Gastroesophageal sphincter (tissue), 4 donors: ENCODE data around the gene PIK3R5. TPM values are rescaled to one million over a fixed set of nuclear protein-coding genes. Genes with fewer than 3 reads are reported as not detected.

Source experiments
- ATAC-seq: fragments of 150-250 bp; one replicate; pipeline ENCODE4 v1.9.1; 2016; ENCODE audit warnings: mild to moderate bottlenecking, moderate library complexity
- H3K27ac ChIP-seq, 4 donors: fragments of 200-600 bp; sonication (generic) in 3 of 4; 1 replicate in 3 of 4; 2 replicates in 1 of 4; pipeline ENCODE4 v1.5.1; 2016 to 2019
- H3K27me3 ChIP-seq: fragments of 200-600 bp; sonication (generic); one replicate; pipeline ENCODE4 v1.5.1; 2019
- H3K36me3 ChIP-seq, 2 donors: fragments of 200-600 bp; sonication (generic); one replicate each; pipeline ENCODE4 v1.5.1; 2019; ENCODE audit warnings: control low read depth in 1 of 2
- H3K4me1 ChIP-seq, 3 donors: fragments of 200-600 bp; sonication (generic); 1 replicate in 2 of 3; 2 replicates in 1 of 3; pipeline ENCODE4 v1.5.1; 2016 to 2019; ENCODE audit warnings: control low read depth in 2 of 3
- H3K4me3 ChIP-seq, 2 donors: fragments of 200-600 bp; sonication (generic); one replicate each; pipeline ENCODE4 v1.5.1; 2019; ENCODE audit warnings: mild to moderate bottlenecking in 1 of 2, moderate library complexity in 1 of 2
- H3K9me3 ChIP-seq, 3 donors: fragments of 200-600 bp; sonication (generic); one replicate each; pipeline ENCODE4 v1.5.1; 2017 to 2019; ENCODE audit warnings: control low read depth in 2 of 3
- EP300 ChIP-seq: sonication (generic); formaldehyde crosslinking; IDR thresholded peaks from one replicate; pipeline ENCODE4 v1.6.1; 2017; ENCODE audit warnings: antibody characterized with exemption, mild to moderate bottlenecking
- POLR2A ChIP-seq, 2 donors: fragments of 450-650 bp; IDR thresholded peaks; one replicate each; pipeline ENCODE4 v1.6.1; 2017; ENCODE audit warnings: antibody characterized with exemption in 2 of 2, mild to moderate bottlenecking in 2 of 2, moderate library complexity in 1 of 2
- POLR2AphosphoS5 ChIP-seq: sonication (generic); formaldehyde crosslinking; IDR thresholded peaks from one replicate; pipeline ENCODE4 v1.6.1; 2017; ENCODE audit warnings: antibody characterized with exemption
- WGBS, 2 donors: methylation state at CpG; one replicate each; pipeline ENCODE4 v1.1.5; 2018; ENCODE audit warnings: low coverage in 1 of 2; 5-methylcytosine and 5-hydroxymethylcytosine counted together
- total RNA-seq, 4 donors: library from RNA; depleted of rRNA; stranded (reverse); fragments of >200 nt; gene quantifications; one replicate each; pipeline ENCODE4 v1.1.0, GENCODE V29; 2016
- TF ChIP-seq, protein P1 (sequence below), 4 experiments: fragments of 200-600 bp in 2 of 4; fragments of 450-650 bp in 2 of 4; sonication (generic) in 1 of 4; IDR thresholded peaks; one replicate each; pipeline ENCODE4 v1.5.1; 2017 to 2019; ENCODE audit warnings: antibody characterized with exemption in 4 of 4, mild to moderate bottlenecking in 2 of 4, moderate library complexity in 2 of 4

Gene PIK3R5
- total RNA-seq, 4 donors from 2014 or later = 8.9 to 13.1 (median 11.9) TPM

GRCh38 chr17:8839410-8839935, 126.0 kb downstream of the PIK3R5 start:
- Histone ChIP-seq H3K9me3 (no peaks in the 10 kb centered on the region), H3K27me3 (peaks cover 36% of the 10 kb centered on the region), H3K27ac (no peak overlapping the region), H3K4me1 (no peaks in the 10 kb centered on the region), H3K36me3 (no peaks in the 10 kb centered on the region), H3K4me3 (no peak overlapping the region)
- 60 to 62% methylated on average over 4 to 8 of the region's 11 CpGs for WGBS, 2 donors
- ATAC-seq = no peak
- no peak for TF ChIP-seq POLR2A (IDR thresholded peaks at IDR 0.05)
- no peak for TF ChIP-seq EP300
- TF ChIP-seq, protein P1, sequence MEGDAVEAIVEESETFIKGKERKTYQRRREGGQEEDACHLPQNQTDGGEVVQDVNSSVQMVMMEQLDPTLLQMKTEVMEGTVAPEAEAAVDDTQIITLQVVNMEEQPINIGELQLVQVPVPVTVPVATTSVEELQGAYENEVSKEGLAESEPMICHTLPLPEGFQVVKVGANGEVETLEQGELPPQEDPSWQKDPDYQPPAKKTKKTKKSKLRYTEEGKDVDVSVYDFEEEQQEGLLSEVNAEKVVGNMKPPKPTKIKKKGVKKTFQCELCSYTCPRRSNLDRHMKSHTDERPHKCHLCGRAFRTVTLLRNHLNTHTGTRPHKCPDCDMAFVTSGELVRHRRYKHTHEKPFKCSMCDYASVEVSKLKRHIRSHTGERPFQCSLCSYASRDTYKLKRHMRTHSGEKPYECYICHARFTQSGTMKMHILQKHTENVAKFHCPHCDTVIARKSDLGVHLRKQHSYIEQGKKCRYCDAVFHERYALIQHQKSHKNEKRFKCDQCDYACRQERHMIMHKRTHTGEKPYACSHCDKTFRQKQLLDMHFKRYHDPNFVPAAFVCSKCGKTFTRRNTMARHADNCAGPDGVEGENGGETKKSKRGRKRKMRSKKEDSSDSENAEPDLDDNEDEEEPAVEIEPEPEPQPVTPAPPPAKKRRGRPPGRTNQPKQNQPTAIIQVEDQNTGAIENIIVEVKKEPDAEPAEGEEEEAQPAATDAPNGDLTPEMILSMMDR (IDR thresholded peaks at IDR 0.05) = no peak
- TF ChIP-seq POLR2AphosphoS5 = no peak

DNA sequence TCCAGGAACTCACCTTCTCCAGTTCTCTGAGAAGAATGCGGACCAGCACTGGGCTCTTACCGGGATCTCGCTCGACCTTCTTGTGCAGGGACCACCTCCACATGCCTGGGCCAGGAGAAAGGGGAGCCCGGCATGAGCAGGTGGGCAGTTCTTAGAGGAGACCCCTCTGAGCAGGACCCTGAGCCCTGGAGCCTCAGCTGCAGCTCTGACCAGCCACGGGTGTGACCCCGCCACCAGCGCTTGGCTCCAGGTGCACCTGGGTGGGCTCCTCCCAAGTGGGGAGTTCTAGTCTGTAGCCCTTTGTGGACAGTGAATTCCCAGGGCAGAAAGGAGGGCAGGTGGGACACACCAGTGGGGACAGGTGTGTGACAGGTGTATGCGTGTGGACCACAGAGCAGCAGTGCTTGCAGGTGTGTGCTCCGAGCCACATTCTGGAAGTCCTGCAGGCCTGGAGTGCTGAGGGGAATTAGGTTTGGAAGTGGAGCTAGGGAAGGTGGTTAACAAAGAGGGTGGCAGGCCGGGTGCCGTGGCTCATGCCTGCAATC, 126.9 kb downstream of the PIK3R5 start:
- H3K9me3 ChIP-seq = no peaks in the 10 kb centered on the region
- H3K27ac ChIP-seq = no peak overlapping the region
- no peak for ATAC-seq
- peaks cover 44% of the 10 kb centered on the region for H3K27me3 ChIP-seq
- 87 to 90% methylated on average over 2 to 5 of the region's 12 CpGs for WGBS, 2 donors
- no peak overlapping the region for H3K4me3 ChIP-seq
- no peak for TF ChIP-seq EP300
- TF ChIP-seq, protein P1 (IDR thresholded peaks at IDR 0.05) = no peak
- TF ChIP-seq POLR2AphosphoS5 = no peak
- TF ChIP-seq POLR2A (IDR thresholded peaks at IDR 0.05) = no peak
- H3K4me1 ChIP-seq = no peaks in the 10 kb centered on the region
- H3K36me3 ChIP-seq = no peaks in the 10 kb centered on the region

- Histone ChIP-seq H3K9me3 (no peaks in the 10 kb centered on the region), H3K27me3 (peaks cover 54% of the 10 kb centered on the region), H3K4me1 (no peaks in the 10 kb centered on the region), H3K4me3 (no peak overlapping the region), H3K27ac (no peak overlapping the region), H3K36me3 (no peaks in the 10 kb centered on the region)
- ATAC-seq = no peak
- no peak for TF ChIP-seq EP300
- no peak for TF ChIP-seq POLR2A (IDR thresholded peaks at IDR 0.05)
- TF ChIP-seq, protein P1 (IDR thresholded peaks at IDR 0.05) = no peak
- TF ChIP-seq POLR2AphosphoS5 = no peak
- 24 to 48% methylated on average over 5 to 6 of the region's 8 CpGs for WGBS, 2 donors
These were observed 127.9 kb downstream of the PIK3R5 start for GRCh38 chr17:8837563-8838075.

GRCh38 chr17:8836821-8837562, 128.5 kb downstream of the PIK3R5 start:
- Histone ChIP-seq H3K27ac (no peak overlapping the region), H3K27me3 (peaks cover 58% of the 10 kb centered on the region)

More at GRCh38 chr17:8836821-8837562, 128.5 kb downstream of the PIK3R5 start:
- ATAC-seq = no peak
- Histone ChIP-seq H3K9me3 (no peaks in the 10 kb centered on the region), H3K4me3 (no peak overlapping the region), H3K36me3 (no peaks in the 10 kb centered on the region), H3K4me1 (no peaks in the 10 kb centered on the region)
- 59 to 60% methylated on average over 6 to 10 of the region's 15 CpGs for WGBS, 2 donors
- TF ChIP-seq EP300 (no peak), POLR2A (IDR thresholded peaks at IDR 0.05) (no peak), POLR2AphosphoS5 (no peak)
- TF ChIP-seq, protein P1 (IDR thresholded peaks at IDR 0.05) = no peak
